Measurements from ENCODE around the gene SDCCAG8.

The SDCCAG8 gene

DNA sequence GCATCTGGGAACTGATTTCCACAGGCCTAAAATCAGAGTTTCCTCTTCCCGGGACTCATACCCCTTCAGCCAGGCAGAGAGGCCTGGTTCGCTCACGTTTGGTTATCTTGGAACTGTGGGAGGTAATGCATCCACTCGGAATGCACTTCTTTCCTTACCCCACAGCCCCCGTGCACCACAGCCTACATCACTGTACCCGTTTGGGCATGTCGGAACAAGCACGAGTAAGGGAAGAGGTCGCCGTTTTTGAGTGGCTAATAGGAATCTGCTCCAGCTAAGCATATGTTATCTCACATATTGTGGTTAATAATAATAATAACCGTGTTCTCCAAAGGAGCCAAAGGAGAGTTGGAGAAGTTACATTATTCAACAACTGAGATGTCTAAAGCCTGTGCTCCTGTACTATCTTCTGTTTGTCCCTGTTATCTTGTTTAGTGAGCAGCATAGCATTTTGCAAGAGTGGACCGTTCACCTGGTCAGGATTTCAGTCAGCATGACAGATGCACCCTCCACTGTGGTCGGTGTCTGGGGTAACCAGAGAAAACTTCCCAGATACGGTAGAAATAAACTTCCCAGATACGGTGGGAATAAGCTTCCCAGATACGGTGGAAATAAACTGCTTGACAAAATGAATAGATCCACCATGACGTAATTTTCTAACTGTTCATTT lies 198.6 kb downstream of the SDCCAG8 start:
- DNase-seq = no peak

DNA sequence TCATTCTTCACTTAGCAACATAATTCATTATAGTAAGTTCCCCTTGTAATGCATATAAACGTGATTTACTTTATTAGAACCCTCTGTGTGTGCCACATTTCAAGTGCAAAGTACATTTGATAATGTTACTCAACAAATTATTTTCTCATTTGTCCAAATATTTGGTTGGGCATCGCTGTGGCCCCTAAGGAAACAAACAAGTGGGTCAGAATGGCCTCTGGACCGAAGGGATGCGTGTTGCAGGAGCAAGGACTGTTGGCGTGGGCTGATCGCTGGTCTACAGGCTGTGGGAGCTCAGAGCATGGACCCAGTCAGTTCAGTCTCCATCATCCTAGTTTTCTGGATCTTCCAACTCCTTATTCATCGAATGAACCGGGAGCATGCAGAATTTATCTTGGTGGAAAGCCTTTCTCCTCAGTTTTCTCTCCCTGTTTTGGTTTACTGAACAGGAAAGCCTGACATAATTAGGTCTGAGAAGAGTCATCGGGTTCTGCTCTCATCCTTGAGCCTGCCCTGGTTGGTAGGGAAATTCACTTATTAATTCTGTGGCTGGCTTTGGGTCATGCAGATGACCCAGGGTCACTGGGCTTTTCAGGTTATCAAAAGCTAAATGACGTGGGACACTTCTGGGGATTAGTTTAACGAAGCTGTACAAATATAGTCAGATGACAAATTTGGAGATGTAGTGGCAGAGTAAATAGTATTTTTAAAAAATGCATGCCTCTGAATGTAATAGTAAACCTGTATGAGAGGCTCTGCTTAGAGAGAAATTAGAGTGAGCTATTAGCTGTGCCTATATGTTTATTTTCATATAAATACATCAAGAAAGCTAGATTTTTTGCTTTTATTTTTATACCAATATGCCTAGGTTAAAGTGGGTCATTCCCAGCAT lies 200.2 kb downstream of the SDCCAG8 start:
- DNase-seq = no peak

DNA sequence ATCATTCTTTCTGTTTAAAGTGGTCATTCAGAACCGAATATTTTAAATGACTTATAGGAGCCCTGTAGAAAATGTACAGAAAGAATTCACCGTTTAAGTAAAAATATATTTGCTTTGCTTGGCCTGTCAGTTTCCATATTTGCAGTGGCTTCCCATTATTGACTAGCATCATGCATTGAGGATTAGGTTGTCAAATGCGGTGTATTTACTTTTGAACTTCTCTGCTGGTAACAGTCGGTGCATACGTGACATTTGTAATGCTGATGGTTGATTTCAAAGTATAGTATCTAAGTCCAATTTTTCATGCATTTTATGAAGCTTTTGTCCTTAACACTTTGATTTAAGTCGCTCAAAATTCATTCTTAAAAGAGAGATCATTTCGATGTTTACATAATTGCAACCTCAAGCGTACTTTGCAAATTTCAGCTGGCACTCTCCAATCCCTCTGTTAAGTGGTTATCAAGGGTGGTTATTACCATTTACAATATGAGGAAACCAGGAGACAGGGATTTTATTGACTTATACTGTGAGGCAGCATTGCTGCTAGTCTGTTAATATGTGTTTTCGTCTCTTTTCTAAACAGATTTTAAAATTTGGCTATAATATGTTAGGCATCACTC lies 201.6 kb downstream of the SDCCAG8 start:
- no peak for DNase-seq

DNA sequence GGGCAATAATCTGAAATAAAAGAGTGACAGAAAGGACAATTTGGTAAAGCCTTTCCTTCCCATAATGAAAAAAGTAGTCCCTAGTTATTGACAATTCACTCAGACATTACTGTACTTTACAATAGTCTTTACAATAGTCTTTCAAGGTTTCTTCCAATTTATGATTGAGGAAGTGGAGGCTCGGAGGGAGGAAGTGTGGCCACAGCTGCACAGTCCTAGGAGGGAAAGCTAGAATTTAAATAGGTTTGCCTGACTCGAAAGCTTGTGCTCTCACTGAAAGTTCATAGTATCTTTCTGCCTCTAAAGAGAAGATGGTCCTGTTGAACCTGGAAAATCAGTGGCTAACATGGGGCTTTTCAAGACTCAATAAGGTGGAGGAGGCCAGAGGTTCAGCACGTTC lies 203.2 kb downstream of the SDCCAG8 start:
- no peak for DNase-seq

DNA sequence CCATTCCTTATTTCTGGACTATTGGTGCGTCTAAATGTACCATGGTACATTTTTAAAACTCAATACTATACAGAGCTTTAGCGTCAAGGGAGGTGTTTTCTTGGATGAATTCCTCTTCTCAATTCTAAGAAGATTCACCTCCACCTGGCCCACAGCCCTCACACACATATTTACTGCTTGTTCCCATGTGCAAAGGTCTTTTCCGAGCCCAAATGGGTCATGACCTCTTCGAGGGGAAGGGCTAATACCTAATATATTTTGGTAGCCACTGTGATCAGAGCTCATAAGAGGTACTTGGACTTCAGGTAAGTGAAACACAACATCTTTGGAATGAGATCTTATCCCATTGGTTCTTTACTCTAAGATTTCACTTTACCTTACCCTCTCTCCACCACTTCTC lies 205.9 kb downstream of the SDCCAG8 start:
- DNase-seq = no peak

DNA sequence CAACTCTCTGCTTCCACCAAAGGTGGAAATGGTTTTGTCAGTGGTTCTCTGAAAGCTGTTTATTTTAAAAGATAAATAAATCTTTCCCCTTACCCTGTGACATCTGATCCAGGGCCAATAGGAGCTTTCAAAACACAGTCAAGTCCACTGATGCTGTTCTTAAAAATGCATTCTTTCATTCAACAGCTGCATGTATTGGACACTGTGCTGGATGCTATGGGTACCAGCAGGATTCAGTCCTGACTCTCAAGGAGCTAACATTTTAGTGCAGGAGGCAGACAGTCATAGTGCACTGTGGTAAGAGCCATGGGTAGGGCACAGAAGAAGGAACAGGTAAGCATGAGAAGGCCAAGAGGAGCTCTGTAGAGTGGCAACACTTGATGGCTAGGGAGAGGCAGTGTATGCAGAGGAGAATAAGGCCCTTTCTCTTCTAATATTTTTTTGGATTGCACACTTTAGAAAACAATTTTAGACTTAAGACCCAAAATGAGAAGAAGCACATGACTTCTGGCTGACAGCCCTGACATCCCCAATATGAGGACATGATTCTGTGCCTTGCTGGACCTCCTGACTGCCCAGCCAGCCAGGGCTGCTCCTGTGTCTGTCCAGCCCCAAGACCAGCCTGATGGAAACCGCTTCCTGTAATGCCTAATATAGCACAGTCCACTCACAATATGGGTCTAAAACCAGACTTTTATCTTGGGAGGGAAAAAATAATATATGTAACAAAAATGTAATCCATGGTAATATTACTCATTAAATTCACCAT lies 207.3 kb downstream of the SDCCAG8 start:
- DNase-seq = no peak

DNA sequence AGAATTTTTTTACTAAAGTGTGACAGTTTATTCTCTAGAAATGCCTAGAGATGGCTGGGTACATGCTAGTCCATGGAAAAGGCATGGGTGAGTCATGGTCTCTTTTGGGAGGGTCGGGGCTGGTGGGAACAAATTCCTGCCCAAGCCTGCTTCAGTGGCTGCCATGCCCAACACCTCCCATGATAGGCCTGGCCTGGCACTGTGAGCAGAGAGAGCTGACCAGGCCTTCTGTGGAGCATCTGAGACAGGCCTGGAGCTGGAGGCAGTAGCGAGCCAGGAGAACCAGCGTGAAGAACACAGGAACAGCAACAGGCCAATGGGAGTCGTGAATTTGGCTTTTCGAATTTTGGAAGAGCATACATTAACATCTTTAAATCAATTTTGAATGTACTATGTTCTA lies 209.2 kb downstream of the SDCCAG8 start:
- DNase-seq = no peak

DNA sequence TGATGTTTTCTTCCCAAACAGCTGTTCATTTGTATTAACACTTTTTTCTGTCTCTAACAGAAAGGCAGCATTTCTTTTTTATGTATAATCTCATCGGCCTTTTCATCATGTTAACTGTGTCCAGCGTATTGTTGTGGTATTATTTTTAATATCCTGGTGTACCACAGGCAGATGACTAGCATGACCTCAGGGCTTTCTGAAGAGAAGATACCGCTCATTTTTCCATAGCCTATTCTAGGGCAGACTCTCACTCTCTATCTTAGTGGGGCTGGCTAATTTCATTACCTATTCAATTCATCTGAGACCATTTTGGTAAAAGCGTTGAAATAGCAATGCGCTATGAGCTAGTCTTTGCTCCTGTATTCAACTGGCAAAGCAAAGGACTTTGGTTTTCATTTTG lies 209.9 kb downstream of the SDCCAG8 start:
- no peak for DNase-seq

DNA sequence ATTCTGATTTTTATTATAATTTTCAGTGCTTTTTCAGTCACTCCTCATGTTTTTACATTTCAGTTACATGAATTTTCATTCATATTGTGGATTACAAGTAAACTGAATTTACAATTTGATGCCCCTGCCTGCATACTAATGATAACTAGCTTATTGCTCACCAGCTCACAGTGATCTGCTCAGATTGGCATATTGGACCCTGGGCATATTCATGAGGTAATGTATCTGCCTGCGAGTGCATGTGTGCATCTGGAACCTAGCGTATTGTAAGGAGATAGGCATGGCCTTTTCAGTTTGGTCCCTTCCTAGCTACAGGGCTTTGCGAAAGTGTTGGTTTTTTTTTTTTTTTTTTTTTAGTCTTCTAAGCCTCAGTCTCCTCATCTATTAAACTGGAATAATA lies 213.7 kb downstream of the SDCCAG8 start:
- DNase-seq = no peak

DNA sequence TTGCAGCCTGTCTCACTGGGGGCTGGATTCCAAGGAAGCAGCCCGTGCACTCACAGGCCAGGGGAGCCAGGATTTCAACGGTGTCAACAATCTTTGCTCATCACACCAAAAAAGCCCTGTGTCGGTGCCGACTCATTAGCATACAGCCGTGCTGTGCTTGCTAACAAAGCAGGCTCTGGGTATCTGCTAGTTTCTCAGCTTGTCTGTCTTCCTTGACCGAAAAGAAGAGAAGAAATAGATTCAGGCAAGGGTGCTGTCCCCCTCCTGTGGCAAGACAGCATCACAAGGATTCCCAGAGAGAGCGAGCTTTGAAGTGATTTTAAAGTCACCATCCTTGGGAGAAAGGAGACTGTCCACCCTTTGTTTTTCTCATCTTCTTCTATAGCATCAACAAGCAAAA lies 214.7 kb downstream of the SDCCAG8 start:
- DNase-seq = peak in 11 of 58 donors; percentile 24 to 66 (median 37)

DNA sequence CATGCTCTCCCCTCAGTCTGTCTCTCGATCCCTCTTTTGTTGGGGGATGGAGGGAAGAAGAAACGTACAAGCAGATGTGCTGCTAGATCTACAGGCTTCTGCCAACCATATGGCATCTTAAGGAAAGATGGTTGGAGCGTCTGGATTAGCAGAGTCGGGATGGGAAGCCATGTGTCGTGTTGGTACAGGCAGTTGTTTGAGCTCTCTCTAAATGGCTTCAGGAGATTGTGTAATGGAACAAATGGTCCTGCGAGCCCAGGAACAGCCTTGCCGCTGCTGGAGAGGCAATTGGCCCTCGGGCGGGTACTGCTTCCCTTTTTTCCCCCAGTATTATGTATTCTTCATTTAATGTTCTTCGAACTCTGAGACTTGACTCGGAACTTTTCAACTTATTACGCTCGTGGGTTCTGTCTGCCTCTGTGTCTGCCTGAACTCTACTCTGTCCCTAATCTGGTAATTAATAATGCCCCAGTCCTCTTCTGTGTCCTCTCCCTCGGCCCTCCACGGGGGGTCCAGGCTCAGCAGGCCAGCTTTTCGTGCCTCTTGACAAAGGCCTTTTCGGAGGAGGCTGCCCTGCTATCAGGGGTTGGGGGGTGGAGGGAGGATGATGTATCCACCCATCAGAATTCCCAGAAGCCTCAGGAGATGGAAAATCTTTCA lies 215.3 kb downstream of the SDCCAG8 start:
- DNase-seq = peak in 15 of 58 donors; percentile 23 to 54 (median 34)

DNA sequence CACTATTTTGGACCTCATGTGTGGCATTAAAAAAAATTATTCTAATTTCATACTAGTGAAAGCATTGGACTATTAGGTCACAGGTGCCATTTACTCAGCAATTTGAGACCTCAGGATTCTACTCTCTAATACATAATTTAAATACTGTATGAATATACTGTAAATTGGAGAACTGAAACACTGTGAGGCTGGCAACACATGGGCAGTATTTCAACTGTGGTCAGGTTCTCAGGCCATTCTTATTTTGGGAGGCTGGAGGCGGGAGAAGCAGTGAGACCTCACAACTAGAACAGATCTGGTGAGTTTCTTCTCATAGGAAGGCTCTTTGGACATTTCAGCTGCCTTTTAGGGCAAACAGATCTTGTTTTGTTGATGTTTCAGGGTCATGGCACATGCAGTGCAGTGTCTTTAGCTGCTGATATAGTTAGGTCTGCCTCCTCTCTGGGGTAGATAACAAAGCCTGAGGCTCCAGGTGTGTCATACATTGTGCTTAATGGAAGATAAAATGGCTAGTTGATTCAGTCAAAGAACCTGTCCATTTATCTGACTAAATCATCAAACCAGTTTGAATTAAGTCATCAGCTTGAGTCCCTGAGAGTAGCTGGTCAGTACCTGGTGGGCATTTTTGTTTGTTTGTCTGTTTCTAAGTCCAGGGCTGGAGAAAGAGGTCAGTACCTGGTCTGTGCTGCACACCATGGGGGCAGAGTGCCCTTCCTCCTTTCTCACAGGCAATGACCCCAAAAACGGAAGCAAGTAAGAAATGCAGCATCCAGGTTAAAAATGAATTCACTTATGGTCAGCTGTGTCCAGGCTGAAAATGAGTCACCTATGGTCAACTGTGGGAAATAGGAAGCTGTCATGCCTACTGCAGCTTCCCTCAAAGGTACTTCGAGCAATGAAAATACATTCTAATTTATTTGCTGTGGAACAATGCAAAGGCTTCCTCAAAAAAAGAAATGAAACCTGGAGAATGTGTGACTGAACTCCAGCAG lies 216.2 kb downstream of the SDCCAG8 start:
- DNase-seq = peak in 1 of 58 donors; percentile 33

DNA sequence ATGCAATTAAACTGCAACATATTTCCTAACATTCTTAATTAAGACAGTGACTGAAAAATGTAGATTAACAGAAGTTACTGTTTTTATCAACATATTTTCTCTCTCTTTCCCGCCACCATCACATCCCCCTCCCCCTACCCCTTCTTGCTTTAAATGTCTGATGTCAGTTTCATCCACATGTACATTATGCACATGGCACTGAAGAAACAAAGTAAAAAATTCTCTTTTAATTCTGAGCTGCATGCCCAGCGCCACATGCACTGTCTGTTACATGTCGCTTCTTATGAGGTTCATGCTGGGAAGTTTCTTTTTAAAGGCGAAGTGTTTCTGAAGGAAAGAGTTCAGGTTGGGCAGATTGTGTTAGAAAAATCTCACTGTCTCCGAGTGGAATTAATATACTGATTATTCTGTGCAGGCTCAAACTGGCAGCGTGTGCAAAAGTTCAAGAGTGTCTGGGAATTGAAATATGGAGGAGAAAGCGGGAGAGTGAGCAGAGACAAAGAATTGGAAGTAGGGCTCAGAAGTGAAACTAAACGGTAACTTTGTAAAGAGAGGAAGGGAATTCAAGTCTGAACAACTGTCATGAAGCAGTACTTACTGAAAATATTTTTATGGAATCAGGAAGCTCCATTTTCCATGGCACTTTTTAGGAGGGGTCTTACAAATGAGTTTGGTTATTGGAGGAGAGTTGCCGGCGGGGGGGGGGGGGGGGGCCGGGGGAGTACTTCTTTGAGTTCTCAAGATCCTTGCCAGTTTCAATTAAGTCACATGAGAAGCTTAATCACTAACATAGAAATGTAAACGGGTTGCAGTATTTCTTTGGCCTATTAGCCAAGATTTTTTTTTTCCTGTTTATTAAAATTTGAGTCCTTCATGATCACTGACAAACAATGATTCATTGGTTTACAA lies 217.6 kb downstream of the SDCCAG8 start:
- DNase-seq = no peak

DNA sequence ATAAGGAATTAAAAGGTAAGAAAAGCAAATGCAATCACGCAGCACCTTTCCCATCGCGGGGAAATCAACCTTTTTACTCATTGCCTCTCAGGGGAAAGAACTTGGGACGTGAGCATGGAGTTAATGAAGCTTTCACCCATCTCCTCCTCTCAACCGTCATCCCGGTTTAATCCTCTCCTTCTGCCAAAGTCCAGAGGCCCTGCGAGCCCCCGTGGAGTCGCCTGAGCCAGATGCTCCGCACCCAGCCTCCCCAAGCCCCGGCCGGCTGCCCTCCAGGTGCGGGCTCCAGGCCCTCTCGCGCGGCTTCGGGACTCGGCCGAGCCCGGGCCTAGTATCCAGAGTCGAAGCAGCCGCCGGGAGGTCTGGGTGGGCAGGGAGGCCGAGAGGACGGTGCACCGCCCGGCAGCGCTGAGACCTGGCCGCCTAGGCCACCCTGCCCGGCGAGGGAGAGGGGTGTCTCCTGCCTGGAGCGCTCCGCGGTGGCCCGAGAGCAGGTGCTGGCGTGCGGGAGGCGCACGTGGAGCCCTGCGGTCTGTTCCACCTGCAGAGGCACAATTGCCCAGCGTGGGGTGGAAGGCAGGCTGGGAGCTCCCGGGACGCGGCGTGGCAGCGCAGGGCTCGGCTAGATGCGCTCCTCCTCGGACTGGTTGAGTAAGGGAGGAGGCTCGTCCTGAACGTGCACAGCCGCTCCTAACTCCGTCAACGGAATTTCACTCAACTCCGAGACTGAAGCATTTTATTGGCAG lies 218.5 kb downstream of the SDCCAG8 start:
- no peak for DNase-seq

DNA sequence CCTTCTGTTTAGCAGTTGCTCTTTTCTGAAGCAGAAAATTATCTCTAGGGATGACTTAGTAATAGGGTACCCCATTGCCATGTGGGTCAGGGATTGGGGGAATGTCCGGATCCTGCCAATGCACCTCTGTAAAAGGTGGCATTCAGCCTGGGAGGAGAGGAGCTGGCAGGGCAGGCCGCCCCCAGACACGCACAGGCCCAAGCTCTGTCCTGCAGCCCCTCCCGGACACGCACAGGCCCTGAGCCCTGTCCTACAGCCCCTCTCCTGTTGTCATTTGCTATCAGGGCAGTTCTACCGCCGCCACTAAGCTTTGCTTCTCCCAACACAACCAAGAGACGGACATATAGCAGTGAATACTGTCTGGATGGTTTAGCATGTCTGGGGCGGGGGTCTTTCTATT lies 219.1 kb downstream of the SDCCAG8 start:
- DNase-seq = no peak

DNA sequence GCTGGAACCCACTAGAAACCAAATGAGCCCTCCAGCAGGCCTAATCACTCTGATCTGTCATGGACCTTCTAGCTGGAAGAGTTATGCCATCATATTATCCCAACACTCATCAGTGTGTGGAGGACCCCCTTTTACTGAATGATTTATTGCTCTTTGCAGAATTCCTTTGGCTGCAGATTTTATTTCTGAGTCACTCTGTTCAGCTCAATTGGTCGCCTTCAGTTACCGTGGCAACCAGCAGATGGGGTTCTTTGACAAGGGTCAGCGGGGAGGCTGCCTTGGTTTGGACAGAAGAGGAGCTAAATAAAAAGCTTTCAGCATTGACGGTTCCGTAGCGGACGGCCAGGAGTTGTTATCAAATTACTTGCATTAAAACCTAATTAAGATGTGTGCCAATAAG lies 220.1 kb downstream of the SDCCAG8 start:
- peak in 45 of 58 donors; percentile 10 to 78 (median 49) for DNase-seq

DNA sequence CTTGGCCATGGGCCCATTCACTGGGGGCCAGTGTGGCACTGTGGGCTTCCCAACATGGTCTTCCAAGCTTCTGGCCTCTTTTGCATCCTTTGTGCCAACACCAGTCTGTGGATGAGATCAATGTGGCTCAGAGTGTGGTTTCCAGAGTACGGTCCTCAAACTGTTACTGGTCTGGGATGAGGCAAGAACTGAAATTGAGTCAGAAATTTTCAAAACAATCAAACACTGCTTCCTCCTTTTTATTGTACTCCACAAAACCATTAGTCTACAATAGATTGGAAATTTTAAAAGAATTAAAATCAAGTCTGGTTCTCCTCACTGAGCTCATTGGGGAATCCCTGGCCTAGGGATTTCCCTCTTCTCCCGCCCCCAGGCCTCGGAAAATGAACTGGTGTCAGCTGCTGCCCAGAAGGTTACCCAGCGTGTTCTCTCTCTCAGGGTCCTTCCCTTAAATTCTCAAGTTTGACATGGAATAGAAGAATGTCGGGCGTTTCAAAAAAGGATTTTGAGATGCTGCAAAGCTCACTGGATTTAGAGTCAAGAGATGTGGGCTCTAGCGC lies 222.0 kb downstream of the SDCCAG8 start:
- no peak for DNase-seq
